Measurements from ENCODE around the gene MARS1.

GRCh38 chr12:57481671-57482070 lies 6.2 kb upstream of the MARS1 start:
- TF ChIP-seq CTCF (IDR thresholded peaks at IDR 0.05; ENCODE audit: poor library complexity) (no peak), EZH2 (IDR thresholded peaks at IDR 0.05; ENCODE audit: borderline replicate concordance) (no peak)

Data from hepatocyte (in vitro differentiated cells).